WTC11 (cell line): Measurements from ENCODE around the gene NTN1. TPM values are rescaled to one million over a fixed set of nuclear protein-coding genes. Genes with fewer than 3 reads are reported as not detected.

Experiments used
- ATAC-seq: fragments of 200-7000 bp; cut with Tn5 transposase; 2 replicates; pipeline ENCODE4 v1.10.0; 2021; ENCODE audit warnings: mild to moderate bottlenecking, moderate library complexity
- CTCF ChIA-PET: fragments of 300-600 bp; sonication (Branson Sonifier 250); formaldehyde crosslinking; loops from one replicate; lab custom pipeline; 2021; ENCODE audit warnings: antibody characterized with exemption; lab: Charles Lee
- POLR2A ChIA-PET: fragments of 350-600 bp; sonication (Branson Sonifier 250); formaldehyde crosslinking; loops from one replicate; lab custom pipeline; 2021; ENCODE audit warnings: antibody characterized with exemption; lab: Charles Lee
- DNase-seq: peaks from one replicate; pipeline ENCODE4 v3.0.0; 2021; ENCODE audit warnings: low spot score
- H3K27ac Mint-ChIP-seq: 2 replicates; pipeline ENCODE4 v1.8.0; 2021; ENCODE audit warnings: mixed read lengths
- H3K27me3 Mint-ChIP-seq: 2 replicates; pipeline ENCODE4 v1.8.0; 2021; ENCODE audit warnings: low read depth, mild to moderate bottlenecking, moderate library complexity, mixed read lengths
- H3K36me3 Mint-ChIP-seq: 2 replicates; pipeline ENCODE4 v1.8.0; 2021; ENCODE audit warnings: mixed read lengths
- H3K4me1 Mint-ChIP-seq: 2 replicates; pipeline ENCODE4 v1.8.0; 2022; ENCODE audit warnings: mixed read lengths
- H3K4me3 Mint-ChIP-seq: 2 replicates; pipeline ENCODE4 v1.8.0; 2021; ENCODE audit warnings: mild to moderate bottlenecking, moderate library complexity, mixed read lengths
- H3K9me3 Mint-ChIP-seq: 2 replicates; pipeline ENCODE4 v1.8.0; 2021; ENCODE audit warnings: mixed read lengths
- ATF1 ChIP-seq: sonication (generic); formaldehyde crosslinking; IDR thresholded peaks from 2 replicates; pipeline ENCODE4 v1.8.1; 2023; ENCODE audit warnings: mild to moderate bottlenecking, moderate library complexity, missing genetic modification reagents
- ATF3 ChIP-seq: sonication (generic); formaldehyde crosslinking; conservative IDR thresholded peaks from 2 replicates; pipeline ENCODE4 v1.8.1; 2022; ENCODE audit warnings: mild to moderate bottlenecking, missing genetic modification reagents
- CDX4 ChIP-seq: fragments of 250-450 bp; sonication (Bioruptor Pico); IDR thresholded peaks from 2 replicates; pipeline ENCODE4 v1.9.0; 2021; ENCODE audit warnings: moderate library complexity, mild to moderate bottlenecking, inconsistent platforms, borderline replicate concordance
- E2F1 ChIP-seq: sonication (generic); formaldehyde crosslinking; IDR thresholded peaks from 2 replicates; pipeline ENCODE4 v1.8.0; 2022; ENCODE audit warnings: mild to moderate bottlenecking, missing genetic modification reagents
- E2F4 ChIP-seq: sonication (generic); formaldehyde crosslinking; IDR thresholded peaks from 2 replicates; pipeline ENCODE4 v1.8.1; 2022; ENCODE audit warnings: low read depth, mild to moderate bottlenecking, moderate library complexity, missing genetic modification reagents, borderline replicate concordance
- EMX1 ChIP-seq: fragments of 250-450 bp; sonication (Bioruptor Pico); IDR thresholded peaks from 2 replicates; pipeline ENCODE4 v1.8.0; 2021; ENCODE audit warnings: mild to moderate bottlenecking
- ETV6 ChIP-seq: sonication (generic); formaldehyde crosslinking; IDR thresholded peaks from 2 replicates; pipeline ENCODE4 v1.8.1; 2022; ENCODE audit warnings: mild to moderate bottlenecking, missing genetic modification reagents
- IRF2 ChIP-seq: sonication (generic); formaldehyde crosslinking; IDR thresholded peaks from 2 replicates; pipeline ENCODE4 v1.8.0; 2022; ENCODE audit warnings: low read depth, missing genetic modification reagents, borderline replicate concordance
- NFE2L1 ChIP-seq: sonication (generic); formaldehyde crosslinking; IDR thresholded peaks from 2 replicates; pipeline ENCODE4 v1.8.1; 2023; ENCODE audit warnings: missing genetic modification reagents
- NFYB ChIP-seq: sonication (generic); formaldehyde crosslinking; conservative IDR thresholded peaks from 2 replicates; pipeline ENCODE4 v1.8.0; 2022; ENCODE audit warnings: low read depth, missing genetic modification reagents
- NR3C1 ChIP-seq: sonication (generic); formaldehyde crosslinking; conservative IDR thresholded peaks from 2 replicates; pipeline ENCODE4 v1.8.1; 2023; ENCODE audit warnings: low read depth, mild to moderate bottlenecking, missing genetic modification reagents
- PREB ChIP-seq: sonication (generic); formaldehyde crosslinking; IDR thresholded peaks from 2 replicates; pipeline ENCODE4 v1.8.1; 2022; ENCODE audit warnings: mild to moderate bottlenecking, missing genetic modification reagents, moderate library complexity, borderline replicate concordance
- PRRX2 ChIP-seq: fragments of 250-450 bp; sonication (Bioruptor Pico); IDR thresholded peaks from 2 replicates; pipeline ENCODE4 v1.8.0; 2021; ENCODE audit warnings: mild to moderate bottlenecking
- SMAD3 ChIP-seq: sonication (generic); formaldehyde crosslinking; IDR thresholded peaks from 2 replicates; pipeline ENCODE4 v1.8.0; 2022; ENCODE audit warnings: missing genetic modification reagents, mild to moderate bottlenecking, borderline replicate concordance
- SP1 ChIP-seq: sonication (generic); formaldehyde crosslinking; conservative IDR thresholded peaks from 2 replicates; pipeline ENCODE4 v1.8.1; 2022; ENCODE audit warnings: missing genetic modification reagents
- STAT6 ChIP-seq: sonication (generic); formaldehyde crosslinking; conservative IDR thresholded peaks from 2 replicates; pipeline ENCODE4 v1.8.1; 2023; ENCODE audit warnings: mild to moderate bottlenecking, low read depth, missing genetic modification reagents, moderate library complexity
- TP53 ChIP-seq: sonication (generic); formaldehyde crosslinking; IDR thresholded peaks from 2 replicates; pipeline ENCODE4 v1.8.1; 2023; ENCODE audit warnings: mild to moderate bottlenecking, missing genetic modification reagents
- ZNF512 ChIP-seq: sonication (generic); formaldehyde crosslinking; IDR thresholded peaks from 2 replicates; pipeline ENCODE4 v1.8.1; 2022; ENCODE audit warnings: missing genetic modification reagents, borderline replicate concordance
- total RNA-seq: library from RNA; stranded (reverse); gene quantifications from 3 replicates; pipeline ENCODE4 v1.2.3, GENCODE V29; 2021

NTN1 gene
- total RNA-seq, 1 experiment from 2014 or later = 5.5 TPM

- no peak for DNase-seq
- Mint-ChIP-seq H3K27me3 (no peaks in the 10 kb centered on the region), H3K36me3 (no peaks in the 10 kb centered on the region), H3K27ac (no peak overlapping the region), H3K9me3 (no peaks in the 10 kb centered on the region), H3K4me3 (no peak overlapping the region), H3K4me1 (0 out of 2 replicates have a peak, but pooled peaks cover 3% of the 10 kb centered on the region)
- no peak for TF ChIP-seq IRF2 (CRISPR knock-in tag)
- TF ChIP-seq PREB (CRISPR knock-in tag) = no peak
- no peak for TF ChIP-seq TP53 (CRISPR knock-in tag)
- TF ChIP-seq ATF1 = no peak
- ATAC-seq = no peak
- CTCF ChIA-PET = no interaction called here
- POLR2A ChIA-PET = no interaction called here
Observed at GRCh38 chr17:9141425-9141753, 120.1 kb downstream of the NTN1 start.

GRCh38 chr17:9142772-9143494 is 121.6 kb downstream of the NTN1 start:
- no peaks in the 10 kb centered on the region for H3K27me3 Mint-ChIP-seq
- no peaks in the 10 kb centered on the region for H3K9me3 Mint-ChIP-seq
- DNase-seq (no peak), ATAC-seq (no peak)
- TF ChIP-seq SP1 (CRISPR knock-in tag) (no peak), ATF3 (CRISPR knock-in tag) (no peak), EMX1 (no peak), SMAD3 (no peak), E2F4 (CRISPR knock-in tag) (no peak), NR3C1 (CRISPR knock-in tag) (no peak), NFE2L1 (CRISPR knock-in tag) (no peak)
- no peak overlapping the region for H3K4me3 Mint-ChIP-seq
- H3K36me3 Mint-ChIP-seq = no peaks in the 10 kb centered on the region
- POLR2A ChIA-PET = no interaction called here
- no peak overlapping the region for H3K27ac Mint-ChIP-seq
- peaks cover 2% of the 10 kb centered on the region; the same call in 1 of the 2 replicates for H3K4me1 Mint-ChIP-seq
- CTCF ChIA-PET = no interaction called here

- H3K9me3 Mint-ChIP-seq = no peaks in the 10 kb centered on the region
- H3K4me1 Mint-ChIP-seq = peaks cover 8% of the 10 kb centered on the region; the same call in 1 of the 2 replicates
- H3K27me3 Mint-ChIP-seq = no peaks in the 10 kb centered on the region
- CTCF ChIA-PET = interaction anchor here (3.2 kb wide), 1 partner anchor 18 kb away, joined by 17 read pairs; no protein-coding TSS in a partner anchor
- no peak overlapping the region for H3K4me3 Mint-ChIP-seq
- POLR2A ChIA-PET = no interaction called here
- H3K36me3 Mint-ChIP-seq = no peaks in the 10 kb centered on the region
- DNase-seq (no peak), ATAC-seq (no peak)
- TF ChIP-seq SP1 (CRISPR knock-in tag) (no peak), PRRX2 (CRISPR knock-in tag) (no peak), SMAD3 (no peak)
- TF ChIP-seq, all 79 proteins: peak for 0
- no peak overlapping the region for H3K27ac Mint-ChIP-seq
Observed at GRCh38 chr17:9144502-9145249, 123.4 kb downstream of the NTN1 start.

GRCh38 chr17:9146064-9146463 is 124.8 kb downstream of the NTN1 start:
- no peak for ATAC-seq
- ChIA-PET POLR2A (no interaction called here), CTCF (interaction anchor here (3.2 kb wide), 1 partner anchor 17 kb away, joined by 17 read pairs; no protein-coding TSS in a partner anchor)
- no peak for DNase-seq
- Mint-ChIP-seq H3K9me3 (no peaks in the 10 kb centered on the region), H3K27ac (no peak overlapping the region), H3K4me3 (no peak overlapping the region), H3K27me3 (no peaks in the 10 kb centered on the region), H3K4me1 (peaks cover 14% of the 10 kb centered on the region), H3K36me3 (no peaks in the 10 kb centered on the region)
- TF ChIP-seq ATF3 (CRISPR knock-in tag) = no peak
- TF ChIP-seq CDX4 (CRISPR knock-in tag) = no peak
- TF ChIP-seq NFYB (CRISPR knock-in tag) = no peak
- no peak for TF ChIP-seq ETV6 (CRISPR knock-in tag)
- TF ChIP-seq E2F1 (CRISPR knock-in tag) = no peak
- no peak for TF ChIP-seq STAT6 (CRISPR knock-in tag)
- no peak for TF ChIP-seq ZNF512 (CRISPR knock-in tag)
